Middle frontal gyrus (tissue), 1 donor: ENCODE results near the gene RCAN2.

Experiments
- DNase-seq: peaks from one replicate; pipeline ENCODE4 v3.0.0-alpha.2; 2015; ENCODE audit warnings: low spot score; ENCODE audit errors: extremely low spot score

Gene RCAN2

GRCh38 chr6:46219661-46220060 is 271.6 kb downstream of the RCAN2 start:
- DNase-seq: no peak

- no peak for DNase-seq
Measured at GRCh38 chr6:46218457-46218856, 272.8 kb downstream of the RCAN2 start.

GRCh38 chr6:46217671-46218131 is 273.5 kb downstream of the RCAN2 start:
- DNase-seq: peak; percentile 53

- no peak for DNase-seq
Measured at GRCh38 chr6:46216879-46217278, 274.4 kb downstream of the RCAN2 start.

GRCh38 chr6:46215777-46216176 is 275.5 kb downstream of the RCAN2 start:
- no peak for DNase-seq

- DNase-seq: no peak
Measured at GRCh38 chr6:46215213-46215612, 276.0 kb downstream of the RCAN2 start.

GRCh38 chr6:46211917-46212316 is 279.3 kb downstream of the RCAN2 start:
- DNase-seq: no peak

- no peak for DNase-seq
Measured at GRCh38 chr6:46210294-46210693, 281.0 kb downstream of the RCAN2 start.

- DNase-seq: no peak
Measured at GRCh38 chr6:46208303-46208702, 282.9 kb downstream of the RCAN2 start.

GRCh38 chr6:46207174-46207573 is 284.1 kb downstream of the RCAN2 start:
- DNase-seq: no peak

GRCh38 chr6:46204880-46205650 is 286.2 kb downstream of the RCAN2 start:
- no peak for DNase-seq

- DNase-seq: no peak
Measured at GRCh38 chr6:46203391-46204177, 287.7 kb downstream of the RCAN2 start.

- no peak for DNase-seq
Measured at GRCh38 chr6:46201702-46202101, 289.5 kb downstream of the RCAN2 start.

- DNase-seq: no peak
Measured at GRCh38 chr6:46199387-46199786, 291.9 kb downstream of the RCAN2 start.

- no peak for DNase-seq
Measured at GRCh38 chr6:46191961-46192360, 299.3 kb downstream of the RCAN2 start.

GRCh38 chr6:46190889-46191288 is 300.4 kb downstream of the RCAN2 start:
- no peak for DNase-seq

GRCh38 chr6:46189726-46190125 is 301.5 kb downstream of the RCAN2 start:
- DNase-seq: no peak

GRCh38 chr6:46186583-46186982 is 304.7 kb downstream of the RCAN2 start:
- no peak for DNase-seq

GRCh38 chr6:46184114-46184513 is 307.1 kb downstream of the RCAN2 start:
- DNase-seq: no peak

GRCh38 chr6:46175976-46176375 is 315.3 kb downstream of the RCAN2 start:
- DNase-seq: no peak

GRCh38 chr6:46175446-46175845 is 315.8 kb downstream of the RCAN2 start:
- no peak for DNase-seq

- DNase-seq: no peak
Measured at GRCh38 chr6:46174904-46175303, 316.3 kb downstream of the RCAN2 start.

- DNase-seq: no peak
Measured at GRCh38 chr6:46172176-46172575, 319.1 kb downstream of the RCAN2 start.
